Measurements from ENCODE around the gene COLEC12. TPM values are rescaled to one million over a fixed set of nuclear protein-coding genes. Genes with fewer than 3 reads are reported as not detected.

The COLEC12 gene
- total RNA-seq, 1 donor from 2014 or later: 58.1 TPM

- no peak for DNase-seq
These were observed 5.1 kb upstream of the COLEC12 start for GRCh38 chr18:505483-506122.

GRCh38 chr18:501406-501714, 859 bp upstream of the COLEC12 start:
- no peak for DNase-seq

GRCh38 chr18:499776-500631, 497 bp downstream of the COLEC12 start:
- peak; percentile 28 for DNase-seq

GRCh38 chr18:498931-499775, 1.3 kb downstream of the COLEC12 start:
- DNase-seq: no peak

- no peak for DNase-seq
These were observed 2.8 kb downstream of the COLEC12 start for GRCh38 chr18:497688-498087.

- no peak for DNase-seq
These were observed 5.0 kb downstream of the COLEC12 start for GRCh38 chr18:495452-495851.

GRCh38 chr18:495017-495416, 5.5 kb downstream of the COLEC12 start:
- no peak for DNase-seq

GRCh38 chr18:493986-494983, 6.2 kb downstream of the COLEC12 start:
- no peak for DNase-seq

GRCh38 chr18:492451-492850, 8.1 kb downstream of the COLEC12 start:
- DNase-seq: no peak

- DNase-seq: no peak
These were observed 9.9 kb downstream of the COLEC12 start for GRCh38 chr18:490624-491023.

- no peak for DNase-seq
These were observed 10.5 kb downstream of the COLEC12 start for GRCh38 chr18:490024-490366.

GRCh38 chr18:489244-490023, 11.1 kb downstream of the COLEC12 start:
- no peak for DNase-seq

GRCh38 chr18:486929-487740, 13.4 kb downstream of the COLEC12 start:
- no peak for DNase-seq

GRCh38 chr18:484749-485464, 15.6 kb downstream of the COLEC12 start:
- DNase-seq: no peak

GRCh38 chr18:478681-479080, 21.8 kb downstream of the COLEC12 start:
- no peak for DNase-seq

GRCh38 chr18:477565-477964, 22.9 kb downstream of the COLEC12 start:
- DNase-seq: no peak

- DNase-seq: no peak
These were observed 24.2 kb downstream of the COLEC12 start for GRCh38 chr18:476251-476664.

GRCh38 chr18:475202-476031, 25.1 kb downstream of the COLEC12 start:
- DNase-seq: no peak

- no peak for DNase-seq
These were observed 26.1 kb downstream of the COLEC12 start for GRCh38 chr18:474416-474815.

Measured in skin of body (tissue), 2 donors.